ENCODE results near the gene PATL2.
"Not testable (repeated sequence)": the region's sequence is repeated elsewhere in the genome, so short reads cannot be mapped to it uniquely, and the experiment has no call there.

The PATL2 gene

GRCh38 chr15:44694416-44694815 is 16.7 kb downstream of the PATL2 start:
- no peak overlapping the region for H3K27ac Mint-ChIP-seq
- CTCF ChIA-PET, result no interaction called here
- H3K27me3 Mint-ChIP-seq, result peaks cover 15% of the 10 kb centered on the region
- H3K9me3 Mint-ChIP-seq, result peaks cover 10% of the 10 kb centered on the region
- H3K4me3 Mint-ChIP-seq, result no peak overlapping the region
- peaks cover 7% of the 10 kb centered on the region for H3K36me3 Mint-ChIP-seq
- H3K4me1 Mint-ChIP-seq, result peaks cover 30% of the 10 kb centered on the region
- no peak for DNase-seq

- Mint-ChIP-seq H3K4me1 (peaks cover 44% of the 10 kb centered on the region), H3K9me3 (peaks cover 16% of the 10 kb centered on the region), H3K27me3 (peaks cover 15% of the 10 kb centered on the region), H3K27ac (no peak overlapping the region), H3K36me3 (peaks cover 18% of the 10 kb centered on the region), H3K4me3 (no peak overlapping the region)
- CTCF ChIA-PET, result interaction anchor here (1.5 kb wide), 1 partner anchor 18 kb away, joined by 4 read pairs; the partner anchor contains the start of gene PATL2
- DNase-seq, result no peak
Observed at GRCh38 chr15:44692659-44693058, 18.5 kb downstream of the PATL2 start.

DNA sequence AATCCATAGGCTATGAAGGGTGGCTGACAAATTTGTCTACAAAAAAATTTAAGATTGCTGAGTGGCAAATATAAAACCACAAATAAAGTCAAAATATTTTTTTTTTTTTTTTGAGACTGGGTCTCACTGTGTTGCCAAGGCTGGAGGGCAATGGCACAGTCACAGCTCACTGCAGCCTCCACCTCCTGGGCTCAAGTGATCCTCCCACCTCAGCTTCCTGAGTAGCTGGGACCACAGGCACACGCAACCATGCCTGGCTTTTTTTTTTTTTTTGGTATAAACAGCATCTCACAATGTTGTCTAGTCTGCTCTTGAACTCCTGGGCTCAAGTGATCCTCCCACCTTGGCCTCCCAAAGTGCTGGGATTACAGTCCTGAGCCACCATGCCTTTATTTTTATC is 20.9 kb downstream of the PATL2 start:
- DNase-seq, result peak; percentile 63
- Mint-ChIP-seq H3K9me3 (peaks cover 38% of the 10 kb centered on the region), H3K36me3 (peaks cover 40% of the 10 kb centered on the region), H3K27ac (peak overlapping the region; percentile 74), H3K4me1 (peaks cover 53% of the 10 kb centered on the region)
- not testable (repeated sequence) for H3K4me3 Mint-ChIP-seq, H3K27me3 Mint-ChIP-seq
- CTCF ChIA-PET, result interaction anchor here (1.9 kb wide), 1 partner anchor 8 kb away, joined by 4 read pairs; no protein-coding TSS in a partner anchor

GRCh38 chr15:44689318-44689717 is 21.8 kb downstream of the PATL2 start:
- peaks cover 56% of the 10 kb centered on the region for H3K4me1 Mint-ChIP-seq
- H3K4me3 Mint-ChIP-seq, H3K27me3 Mint-ChIP-seq, DNase-seq: not testable (repeated sequence)
- CTCF ChIA-PET, result interaction anchor here (1.6 to 1.9 kb wide), 2 partner anchors 9 to 17 kb away, joined by 3 to 4 read pairs; no protein-coding TSS in a partner anchor
- peak overlapping the region; percentile 24 for H3K27ac Mint-ChIP-seq
- peaks cover 45% of the 10 kb centered on the region for H3K9me3 Mint-ChIP-seq
- H3K36me3 Mint-ChIP-seq, result peaks cover 46% of the 10 kb centered on the region

GRCh38 chr15:44682809-44683682 is 28.1 kb downstream of the PATL2 start:
- Mint-ChIP-seq H3K4me3 (peak overlapping the region; percentile 59), H3K36me3 (peaks cover 74% of the 10 kb centered on the region), H3K4me1 (peaks cover 86% of the 10 kb centered on the region), H3K27ac (peak overlapping the region; percentile 95), H3K9me3 (peaks cover 64% of the 10 kb centered on the region)
- DNase-seq, result peak; percentile 94
- CTCF ChIA-PET, result interaction anchor here (1.6 to 5.4 kb wide), 4 partner anchors 16 to 55 kb away, joined by 6 to 27 read pairs (median 19); partner anchors contain the start of genes B2M, PATL2 and SPG11
- H3K27me3 Mint-ChIP-seq, result not testable (repeated sequence)

- CTCF ChIA-PET, result interaction anchor here (1.6 to 5.4 kb wide), 5 partner anchors 12 to 56 kb away, joined by 4 to 27 read pairs (median 13); partner anchors contain the start of genes B2M, PATL2 and SPG11
- Mint-ChIP-seq H3K9me3 (peaks cover 58% of the 10 kb centered on the region), H3K36me3 (peaks cover 70% of the 10 kb centered on the region), H3K4me3 (peak overlapping the region; percentile 59), H3K27me3 (no peaks in the 10 kb centered on the region), H3K4me1 (peaks cover 89% of the 10 kb centered on the region), H3K27ac (peak overlapping the region; percentile 95)
- DNase-seq, result no peak
Observed at GRCh38 chr15:44682211-44682610, 28.9 kb downstream of the PATL2 start.

GRCh38 chr15:44676676-44677075 is 34.4 kb downstream of the PATL2 start:
- Mint-ChIP-seq H3K4me1 (peaks cover 88% of the 10 kb centered on the region), H3K9me3 (peaks cover 12% of the 10 kb centered on the region)

DNA sequence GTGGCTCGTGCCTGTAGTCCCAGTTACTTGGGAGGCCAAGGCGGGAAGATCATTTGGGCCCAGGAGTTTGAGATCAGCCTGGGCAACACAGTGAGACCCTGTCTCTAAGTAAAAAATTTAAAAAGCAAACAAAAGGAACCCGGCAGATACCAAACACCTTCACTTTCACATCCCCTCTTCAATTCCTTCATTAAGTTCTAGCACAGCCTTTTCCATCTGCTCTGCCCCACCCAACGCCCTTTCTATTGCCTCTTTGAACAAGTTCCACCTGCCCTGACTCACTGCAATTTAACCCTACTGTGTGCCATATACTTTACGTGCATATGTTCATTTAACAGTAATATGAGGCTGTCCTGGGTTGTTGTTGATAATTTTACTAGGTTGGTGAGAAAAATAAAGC is 35.2 kb downstream of the PATL2 start:
- no peak for DNase-seq
- peaks cover 7% of the 10 kb centered on the region for H3K9me3 Mint-ChIP-seq
- peaks cover 36% of the 10 kb centered on the region for H3K36me3 Mint-ChIP-seq
- no peaks in the 10 kb centered on the region for H3K27me3 Mint-ChIP-seq
- peak overlapping the region; percentile 60 for H3K4me3 Mint-ChIP-seq
- H3K27ac Mint-ChIP-seq, result peak overlapping the region; percentile 98
- CTCF ChIA-PET, result interaction anchor here (0.8 to 3.4 kb wide), 2 partner anchors 10 to 62 kb away, joined by 3 to 42 read pairs; partner anchors contain the start of gene SPG11
- H3K4me1 Mint-ChIP-seq, result peaks cover 88% of the 10 kb centered on the region

More at GRCh38 chr15:44676676-44677075, 34.4 kb downstream of the PATL2 start:
- H3K36me3 Mint-ChIP-seq, result peaks cover 42% of the 10 kb centered on the region
- H3K27me3 Mint-ChIP-seq, result no peaks in the 10 kb centered on the region
- CTCF ChIA-PET, result interaction anchor here (0.8 to 3.4 kb wide), 3 partner anchors 11 to 61 kb away, joined by 3 to 42 read pairs (median 4); partner anchors contain the start of gene SPG11
- DNase-seq, result peak; percentile 56
- peak overlapping the region; percentile 98 for H3K27ac Mint-ChIP-seq
- peak overlapping the region; percentile 60 for H3K4me3 Mint-ChIP-seq

- CTCF ChIA-PET, result no interaction called here
- Mint-ChIP-seq H3K9me3 (no peaks in the 10 kb centered on the region), H3K4me1 (peaks cover 92% of the 10 kb centered on the region), H3K27me3 (no peaks in the 10 kb centered on the region), H3K36me3 (peaks cover 25% of the 10 kb centered on the region), H3K27ac (no peak overlapping the region), H3K4me3 (no peak overlapping the region)
- no peak for DNase-seq
Observed at GRCh38 chr15:44673639-44674038, 37.5 kb downstream of the PATL2 start.

DNA sequence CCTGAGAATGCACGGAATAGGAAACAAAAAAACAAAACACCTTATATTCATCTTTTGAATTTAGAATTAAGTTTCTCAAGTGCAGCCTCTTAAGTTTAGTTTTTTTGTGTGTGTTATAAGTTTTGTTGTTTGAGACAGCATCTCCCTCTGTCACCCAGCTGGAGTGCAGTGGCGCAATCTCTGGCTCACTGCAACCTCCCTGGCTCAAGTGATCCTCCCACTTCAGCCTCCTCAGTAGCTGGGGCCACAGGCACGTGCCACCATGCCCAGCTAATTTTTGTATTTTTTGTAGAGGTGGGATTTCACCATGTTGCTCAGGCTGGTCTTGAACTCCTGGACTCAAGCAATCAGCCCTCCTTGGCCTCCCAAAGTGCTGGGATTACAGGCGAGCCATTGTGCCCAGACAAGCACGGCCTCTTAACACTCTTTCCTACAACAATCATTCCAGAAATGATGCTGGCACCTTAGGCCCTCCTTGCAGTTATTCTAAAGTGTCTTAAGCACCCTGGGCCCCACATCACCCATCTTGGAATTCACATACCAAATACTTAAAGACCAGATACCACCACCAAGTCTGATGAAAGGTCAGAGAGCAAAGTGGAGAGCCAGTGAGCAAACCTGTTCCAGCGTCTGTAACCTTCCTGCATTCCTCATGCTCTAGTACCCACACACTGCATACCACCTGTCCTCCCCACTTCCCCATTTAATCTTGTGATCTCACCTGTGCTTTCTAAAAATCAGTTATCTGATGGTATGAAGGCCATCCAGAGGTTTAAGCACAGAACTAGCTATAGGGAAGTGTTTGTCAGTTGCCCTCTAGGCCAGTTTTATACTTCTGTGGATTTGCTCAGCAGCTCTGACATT is 40.8 kb downstream of the PATL2 start:
- H3K36me3 Mint-ChIP-seq, result peaks cover 15% of the 10 kb centered on the region
- H3K27me3 Mint-ChIP-seq, result no peaks in the 10 kb centered on the region
- no peak overlapping the region for H3K4me3 Mint-ChIP-seq
- no peaks in the 10 kb centered on the region for H3K9me3 Mint-ChIP-seq
- DNase-seq, result no peak
- peaks cover 91% of the 10 kb centered on the region for H3K4me1 Mint-ChIP-seq
- peak overlapping the region; percentile 60 for H3K27ac Mint-ChIP-seq
- CTCF ChIA-PET, result interaction anchor here (0.8 to 1.5 kb wide), 2 partner anchors 11 to 67 kb away, joined by 3 to 4 read pairs; no protein-coding TSS in a partner anchor

- Mint-ChIP-seq H3K4me1 (peaks cover 94% of the 10 kb centered on the region), H3K4me3 (no peak overlapping the region), H3K36me3 (peaks cover 11% of the 10 kb centered on the region), H3K9me3 (no peaks in the 10 kb centered on the region), H3K27ac (peak overlapping the region; percentile 75), H3K27me3 (no peaks in the 10 kb centered on the region)
- CTCF ChIA-PET, result no interaction called here
- DNase-seq, result peak; percentile 42
Observed at GRCh38 chr15:44668921-44669320, 42.2 kb downstream of the PATL2 start.

DNA sequence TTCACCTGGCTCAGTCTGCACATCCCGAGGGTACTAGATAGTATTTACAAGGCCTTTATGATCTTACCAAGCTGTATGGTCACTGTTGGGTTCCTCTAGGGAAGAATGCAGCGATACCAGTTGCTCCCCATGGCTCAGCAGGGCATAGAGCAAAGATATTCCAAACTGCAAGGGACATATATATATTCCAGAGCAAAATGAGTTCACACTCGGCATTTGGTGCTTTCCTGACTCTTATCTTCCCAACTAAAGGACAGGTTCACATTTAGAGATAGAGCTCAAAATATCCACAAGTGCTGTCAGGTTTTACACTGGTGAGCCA is 44.1 kb downstream of the PATL2 start:
- CTCF ChIA-PET, result interaction anchor here (0.9 to 6.9 kb wide), 7 partner anchors 11 to 83 kb away, joined by 3 to 168 read pairs (median 42); partner anchors contain the start of genes B2M, PATL2 and TRIM69

GRCh38 chr15:44666210-44667038 is 44.7 kb downstream of the PATL2 start:
- peak overlapping the region; percentile 93 for H3K27ac Mint-ChIP-seq
- H3K27me3 Mint-ChIP-seq, result no peaks in the 10 kb centered on the region
- CTCF ChIA-PET, result interaction anchor here (0.9 to 6.9 kb wide), 7 partner anchors 11 to 82 kb away, joined by 3 to 168 read pairs (median 42); partner anchors contain the start of genes B2M, PATL2 and TRIM69
- peak overlapping the region; percentile 68 for H3K4me3 Mint-ChIP-seq
- peaks cover 7% of the 10 kb centered on the region for H3K36me3 Mint-ChIP-seq
- DNase-seq, result no peak
- H3K4me1 Mint-ChIP-seq, result peaks cover 81% of the 10 kb centered on the region
- no peaks in the 10 kb centered on the region for H3K9me3 Mint-ChIP-seq

More for the DNA sequence above, 44.1 kb downstream of the PATL2 start:
- no peak for DNase-seq
- H3K36me3 Mint-ChIP-seq, result peaks cover 8% of the 10 kb centered on the region
- H3K27me3 Mint-ChIP-seq, result no peaks in the 10 kb centered on the region
- H3K4me3 Mint-ChIP-seq, result peak overlapping the region; percentile 68
- H3K4me1 Mint-ChIP-seq, result peaks cover 81% of the 10 kb centered on the region
- H3K27ac Mint-ChIP-seq, result peak overlapping the region; percentile 93
- H3K9me3 Mint-ChIP-seq, result no peaks in the 10 kb centered on the region
